Activated effector memory CD4-positive, alpha-beta T cell treated with anti-CD3 and anti-CD28 coated beads, Interleukin-2, amount 50 U/mL, for 16 hours (primary cell): ENCODE measurements around the gene SLK.

Experiments
- DNase-seq: peaks from one replicate; pipeline ENCODE4 v3.0.0-alpha.2; 2020

The SLK gene

GRCh38 chr10:103991393-103992128 is 24.6 kb downstream of the SLK start:
- no peak for DNase-seq

GRCh38 chr10:103995134-103995533 is 28.2 kb downstream of the SLK start:
- DNase-seq: no peak

- DNase-seq: no peak
These were observed 31.9 kb downstream of the SLK start for GRCh38 chr10:103998805-103999204.

- no peak for DNase-seq
These were observed 36.0 kb downstream of the SLK start for GRCh38 chr10:104002911-104003310.

- no peak for DNase-seq
These were observed 38.4 kb downstream of the SLK start for GRCh38 chr10:104005172-104005863.

GRCh38 chr10:104011904-104012303 is 45.0 kb downstream of the SLK start:
- DNase-seq: no peak

- no peak for DNase-seq
These were observed 46.5 kb downstream of the SLK start for GRCh38 chr10:104013489-104013888.

GRCh38 chr10:104014176-104014575 is 47.2 kb downstream of the SLK start:
- no peak for DNase-seq

GRCh38 chr10:104016661-104017060 is 49.7 kb downstream of the SLK start:
- DNase-seq: no peak

GRCh38 chr10:104018471-104018870 is 51.5 kb downstream of the SLK start:
- DNase-seq: no peak

GRCh38 chr10:104020020-104020419 is 53.1 kb downstream of the SLK start:
- DNase-seq: no peak

GRCh38 chr10:104021246-104021645 is 54.3 kb downstream of the SLK start:
- DNase-seq: no peak

- DNase-seq: no peak
These were observed 55.1 kb downstream of the SLK start for GRCh38 chr10:104022026-104022425.

GRCh38 chr10:104025524-104025923 is 58.6 kb downstream of the SLK start:
- no peak for DNase-seq

GRCh38 chr10:104026762-104027161 is 59.8 kb downstream of the SLK start:
- no peak for DNase-seq

- no peak for DNase-seq
These were observed 61.2 kb downstream of the SLK start for GRCh38 chr10:104028146-104028545.

GRCh38 chr10:104028823-104029520 is 62.0 kb downstream of the SLK start:
- DNase-seq: no peak

- DNase-seq: no peak
These were observed 62.6 kb downstream of the SLK start for GRCh38 chr10:104029521-104029860.

- DNase-seq: no peak
These were observed 64.7 kb downstream of the SLK start for GRCh38 chr10:104031631-104032030.

GRCh38 chr10:104032144-104032775 is 65.3 kb downstream of the SLK start:
- DNase-seq: no peak

GRCh38 chr10:104033401-104033930 is 66.5 kb downstream of the SLK start:
- no peak for DNase-seq

- no peak for DNase-seq
These were observed 67.0 kb downstream of the SLK start for GRCh38 chr10:104033966-104034365.
